ENCODE results near the gene OSBPL3. TPM values are rescaled to one million over a fixed set of nuclear protein-coding genes. Genes with fewer than 3 reads are reported as not detected.

OSBPL3 gene
- total RNA-seq, 4 donors from 2014 or later: 1.2 to 9.0 (median 3.5) TPM

GRCh38 chr7:24751484-24751883, 228.5 kb downstream of the OSBPL3 start:
- Histone ChIP-seq H3K4me1 (no peaks in the 10 kb centered on the region), H3K27me3 (no peaks in the 10 kb centered on the region), H3K9me3 (no peaks in the 10 kb centered on the region), H3K4me3 (no peak overlapping the region), H3K36me3 (no peaks in the 10 kb centered on the region), H3K27ac (peak overlapping the region in 1 of 2 donors; percentile 68)
- intact Hi-C loops (cut with DNase I; ENCODE audit: low total_unique reads): no loop called here
- TF ChIP-seq POLR2A (IDR thresholded peaks at IDR 0.05): no peak
- no peak for TF ChIP-seq CTCF (IDR thresholded peaks at IDR 0.05)
- no peak for DNase-seq

- intact Hi-C loops (cut with DNase I; ENCODE audit: low total_unique reads): no loop called here
- no peak for TF ChIP-seq POLR2A (IDR thresholded peaks at IDR 0.05)
- no peak for TF ChIP-seq CTCF (IDR thresholded peaks at IDR 0.05)
- no peaks in the 10 kb centered on the region for H3K9me3 ChIP-seq
Observed at GRCh38 chr7:24750441-24751055, 229.4 kb downstream of the OSBPL3 start.

GRCh38 chr7:24748521-24748920, 231.5 kb downstream of the OSBPL3 start:
- Histone ChIP-seq H3K9me3 (no peaks in the 10 kb centered on the region), H3K4me1 (no peaks in the 10 kb centered on the region), H3K27ac (no peak overlapping the region), H3K4me3 (no peak overlapping the region), H3K27me3 (no peaks in the 10 kb centered on the region), H3K36me3 (no peaks in the 10 kb centered on the region)
- TF ChIP-seq CTCF (IDR thresholded peaks at IDR 0.05) (no peak), POLR2A (IDR thresholded peaks at IDR 0.05) (no peak)
- intact Hi-C loops (cut with DNase I; ENCODE audit: low total_unique reads): no loop called here
- no peak for DNase-seq

More at GRCh38 chr7:24750441-24751055, 229.4 kb downstream of the OSBPL3 start:
- H3K4me1 ChIP-seq: no peaks in the 10 kb centered on the region
- H3K27ac ChIP-seq: peak overlapping the region in 1 of 2 donors; percentile 8
- no peaks in the 10 kb centered on the region for H3K36me3 ChIP-seq
- no peak overlapping the region for H3K4me3 ChIP-seq
- H3K27me3 ChIP-seq: no peaks in the 10 kb centered on the region
- no peak for DNase-seq

Other genes with a start within 250 kb of the OSBPL3 start
- gene GSDME, start 222.7 kb downstream of the OSBPL3 start, total RNA-seq: 10 to 100 TPM; 10.8 to 25.5 (median 20.8) TPM
- 10 to 100 TPM; 15.4 to 56.6 (median 29.1) TPM for gene CYCS, start 145.1 kb upstream of the OSBPL3 start, total RNA-seq
- gene NPVF, start 248.3 kb upstream of the OSBPL3 start, total RNA-seq: not detected

Data from uterus (tissue), 4 donors.